HepG2 (cell line): Measurements from ENCODE around the gene SDR42E2. TPM values are rescaled to one million over a fixed set of nuclear protein-coding genes. Genes with fewer than 3 reads are reported as not detected.

Experiments
- AKAP8 ChIP-seq: sonication (generic); formaldehyde crosslinking; IDR thresholded peaks from 2 replicates; pipeline ENCODE4 v1.5.1; 2020; ENCODE audit warnings: mild to moderate bottlenecking, missing genetic modification reagents
- DMAP1 ChIP-seq: IDR thresholded peaks from 2 replicates; pipeline ENCODE4 v1.6.1; 2016
- EP300 ChIP-seq, 3 experiments: sonication (generic) in 1 of 3; formaldehyde crosslinking in 1 of 3; IDR thresholded peaks; 2 replicates each; pipeline versions ENCODE4 v1.5.1 to v1.6.1; 2011 to 2020; ENCODE audit warnings: low read depth in 2 of 3, low read length in 2 of 3, borderline replicate concordance in 1 of 3, improper control_type of control experiment in 1 of 3, mild to moderate bottlenecking in 1 of 3, missing genetic modification reagents in 1 of 3, moderate library complexity in 1 of 3
- HOXA3 ChIP-seq: sonication (generic); formaldehyde crosslinking; IDR thresholded peaks from 2 replicates; pipeline ENCODE4 v1.5.0; 2020; ENCODE audit warnings: missing genetic modification reagents
- KDM5B ChIP-seq: sonication (generic); formaldehyde crosslinking; IDR thresholded peaks from 2 replicates; pipeline ENCODE4 v1.4.0; 2020; ENCODE audit warnings: missing genetic modification reagents, mild to moderate bottlenecking, borderline replicate concordance
- MYNN ChIP-seq: sonication (generic); formaldehyde crosslinking; IDR thresholded peaks from 2 replicates; pipeline ENCODE4 v1.4.0; 2020; ENCODE audit warnings: mild to moderate bottlenecking, low read depth, missing genetic modification reagents
- PAWR ChIP-seq: sonication (generic); formaldehyde crosslinking; IDR thresholded peaks from 2 replicates; pipeline ENCODE4 v1.4.0; 2020; ENCODE audit warnings: missing genetic modification reagents, mild to moderate bottlenecking, borderline replicate concordance
- PCBP1 ChIP-seq: fragments of 200-400 bp; formaldehyde crosslinking; IDR thresholded peaks from 2 replicates; pipeline ENCODE4 v1.6.1; 2017; ENCODE audit warnings: mild to moderate bottlenecking, low read depth, low read length, borderline replicate concordance
- SOX6 ChIP-seq, 2 experiments: fragments of 450-650 bp in 1 of 2; sonication (generic) in 1 of 2; formaldehyde crosslinking in 1 of 2; IDR thresholded peaks; 2 replicates each; pipeline versions ENCODE4 v1.4.0 to v1.6.1; 2017 to 2020; ENCODE audit warnings: antibody characterized with exemption in 1 of 2, mild to moderate bottlenecking in 1 of 2, missing genetic modification reagents in 1 of 2
- WIZ ChIP-seq: sonication (generic); formaldehyde crosslinking; IDR thresholded peaks from 2 replicates; pipeline ENCODE4 v1.5.1; 2020; ENCODE audit warnings: mild to moderate bottlenecking, missing genetic modification reagents
- ZBTB21 ChIP-seq: sonication (generic); formaldehyde crosslinking; IDR thresholded peaks from 2 replicates; pipeline ENCODE4 v1.4.0; 2020; ENCODE audit warnings: missing genetic modification reagents
- ZNF562 ChIP-seq: sonication (generic); formaldehyde crosslinking; IDR thresholded peaks from 2 replicates; pipeline ENCODE4 v1.8.0; 2022; ENCODE audit warnings: missing genetic modification reagents, borderline replicate concordance
- ZNF724P ChIP-seq: sonication (generic); formaldehyde crosslinking; IDR thresholded peaks from 2 replicates; pipeline ENCODE4 v1.8.0; 2022; ENCODE audit warnings: missing genetic modification reagents, borderline replicate concordance
- polyA plus RNA-seq, 8 experiments: library from polyadenylated mRNA; depleted of rRNA in 3 of 8; stranded (reverse) in 7 of 8; unstranded in 1 of 8; fragments of >200 nt; fragmentation: Illumina TruSeq in 4 of 8; extraction: Trizol in 4 of 8; gene quantifications; 2 replicates each; pipeline versions ENCODE4 v1.2.1 to v1.2.3, GENCODE V29; 2011 to 2016; ENCODE audit warnings: low read depth in 4 of 8, missing spikeins in 1 of 8, mixed read lengths in 1 of 8; ENCODE audit not compliant: insufficient read depth in 1 of 8
- total RNA-seq, 5 experiments: library from RNA; depleted of rRNA; stranded (reverse); fragments of >200 nt; fragmentation: Illumina TruSeq; extraction: Trizol; gene quantifications; 2 replicates each; pipeline ENCODE4 v1.2.3, GENCODE V29; 2016; ENCODE audit warnings: low read depth in 1 of 5
- TF ChIP-seq, protein P1 (sequence below): sonication (generic); formaldehyde crosslinking; IDR thresholded peaks from 2 replicates; pipeline ENCODE4 v1.4.0; 2020; ENCODE audit warnings: mild to moderate bottlenecking, missing genetic modification reagents, borderline replicate concordance
- TF ChIP-seq, protein P2 (sequence below): sonication (generic); formaldehyde crosslinking; IDR thresholded peaks from 2 replicates; pipeline ENCODE4 v1.4.0; 2020; ENCODE audit warnings: mild to moderate bottlenecking, low read depth, missing genetic modification reagents
- TF ChIP-seq, protein P3 (sequence below): sonication (generic); formaldehyde crosslinking; conservative IDR thresholded peaks from 2 replicates; pipeline ENCODE4 v1.5.0; 2020; ENCODE audit warnings: missing genetic modification reagents
- TF ChIP-seq, protein P4 (sequence below): sonication (generic); formaldehyde crosslinking; IDR thresholded peaks from 2 replicates; pipeline ENCODE4 v1.5.0; 2020; ENCODE audit warnings: mild to moderate bottlenecking, missing genetic modification reagents, moderate library complexity

Gene SDR42E2
- total and polyA plus RNA-seq, 2 of the 13 experiments (the other 11 are each of a cell fraction or from before 2014, with no cell fraction given) = 0.05 to 0.11 TPM

DNA sequence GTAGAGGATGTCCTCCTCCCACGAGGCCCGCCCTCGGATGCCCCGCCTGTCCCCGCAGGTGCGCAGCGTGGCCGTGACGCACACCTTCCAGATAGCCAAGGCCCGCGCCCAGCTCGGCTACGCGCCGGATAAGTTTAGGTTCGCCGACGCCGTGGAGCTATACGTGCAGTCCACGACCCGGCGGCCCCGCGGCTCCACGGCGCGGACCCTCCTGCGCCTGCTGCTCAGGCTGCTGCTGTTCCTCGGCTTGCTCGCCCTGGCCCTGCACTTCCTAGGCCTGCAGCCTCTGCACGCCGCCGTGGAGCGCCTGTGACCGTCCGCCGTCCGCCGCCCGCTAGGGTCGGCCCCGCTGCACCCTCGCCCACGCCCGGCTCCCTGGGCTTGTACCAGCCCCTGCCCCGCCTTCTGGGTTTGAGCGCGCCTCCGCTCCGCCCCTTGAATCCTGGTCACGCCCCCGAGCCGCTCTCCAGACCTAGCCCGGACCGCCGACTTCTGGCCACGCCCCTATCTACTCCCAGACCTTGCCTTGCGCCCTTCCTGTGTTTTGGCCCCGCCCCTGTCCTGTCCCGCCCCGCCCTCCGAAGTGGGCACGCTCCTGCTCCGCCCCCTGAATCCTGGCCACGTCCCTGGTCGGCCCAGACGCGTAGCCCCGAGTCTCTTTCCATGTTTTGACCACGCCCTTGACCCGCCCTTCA, 27.9 kb downstream of the SDR42E2 start (continued):
- TF ChIP-seq, protein P1, sequence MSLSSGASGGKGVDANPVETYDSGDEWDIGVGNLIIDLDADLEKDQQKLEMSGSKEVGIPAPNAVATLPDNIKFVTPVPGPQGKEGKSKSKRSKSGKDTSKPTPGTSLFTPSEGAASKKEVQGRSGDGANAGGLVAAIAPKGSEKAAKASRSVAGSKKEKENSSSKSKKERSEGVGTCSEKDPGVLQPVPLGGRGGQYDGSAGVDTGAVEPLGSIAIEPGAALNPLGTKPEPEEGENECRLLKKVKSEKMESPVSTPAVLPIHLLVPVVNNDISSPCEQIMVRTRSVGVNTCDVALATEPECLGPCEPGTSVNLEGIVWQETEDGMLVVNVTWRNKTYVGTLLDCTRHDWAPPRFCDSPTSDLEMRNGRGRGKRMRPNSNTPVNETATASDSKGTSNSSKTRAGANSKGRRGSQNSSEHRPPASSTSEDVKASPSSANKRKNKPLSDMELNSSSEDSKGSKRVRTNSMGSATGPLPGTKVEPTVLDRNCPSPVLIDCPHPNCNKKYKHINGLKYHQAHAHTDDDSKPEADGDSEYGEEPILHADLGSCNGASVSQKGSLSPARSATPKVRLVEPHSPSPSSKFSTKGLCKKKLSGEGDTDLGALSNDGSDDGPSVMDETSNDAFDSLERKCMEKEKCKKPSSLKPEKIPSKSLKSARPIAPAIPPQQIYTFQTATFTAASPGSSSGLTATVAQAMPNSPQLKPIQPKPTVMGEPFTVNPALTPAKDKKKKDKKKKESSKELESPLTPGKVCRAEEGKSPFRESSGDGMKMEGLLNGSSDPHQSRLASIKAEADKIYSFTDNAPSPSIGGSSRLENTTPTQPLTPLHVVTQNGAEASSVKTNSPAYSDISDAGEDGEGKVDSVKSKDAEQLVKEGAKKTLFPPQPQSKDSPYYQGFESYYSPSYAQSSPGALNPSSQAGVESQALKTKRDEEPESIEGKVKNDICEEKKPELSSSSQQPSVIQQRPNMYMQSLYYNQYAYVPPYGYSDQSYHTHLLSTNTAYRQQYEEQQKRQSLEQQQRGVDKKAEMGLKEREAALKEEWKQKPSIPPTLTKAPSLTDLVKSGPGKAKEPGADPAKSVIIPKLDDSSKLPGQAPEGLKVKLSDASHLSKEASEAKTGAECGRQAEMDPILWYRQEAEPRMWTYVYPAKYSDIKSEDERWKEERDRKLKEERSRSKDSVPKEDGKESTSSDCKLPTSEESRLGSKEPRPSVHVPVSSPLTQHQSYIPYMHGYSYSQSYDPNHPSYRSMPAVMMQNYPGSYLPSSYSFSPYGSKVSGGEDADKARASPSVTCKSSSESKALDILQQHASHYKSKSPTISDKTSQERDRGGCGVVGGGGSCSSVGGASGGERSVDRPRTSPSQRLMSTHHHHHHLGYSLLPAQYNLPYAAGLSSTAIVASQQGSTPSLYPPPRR = peak; percentile 74; the same call in 1 of the 2 replicates
- TF ChIP-seq ZNF562 (no peak), KDM5B (peak; percentile 89), ZNF724P (CRISPR knock-in tag) (peak; percentile 98), SOX6 (IDR thresholded peaks at IDR 0.05) (no peak), SOX6 (CRISPR knock-in tag; IDR thresholded peaks at IDR 0.05) (peak; percentile 55; the same call in 1 of the 2 replicates), ZBTB21 (CRISPR knock-in tag) (no peak; the same call in 1 of the 2 replicates), MYNN (CRISPR knock-in tag) (peak; percentile 60; the same call in 1 of the 2 replicates), EP300 (IDR thresholded peaks at IDR 0.05; ENCODE audit: low read depth in 2 of 2, low read length in 2 of 2) (0 out of 4 replicates have a peak, but pooled peaks of 1 of the 2 experiments have one; percentile 21), EP300 (CRISPR knock-in tag; IDR thresholded peaks at IDR 0.05; ENCODE audit: borderline replicate concordance) (peak; percentile 24; the same call in 1 of the 2 replicates), DMAP1 (CRISPR knock-in tag) (peak; percentile 72; the same call in 1 of the 2 replicates), PAWR (CRISPR knock-in tag) (peak; percentile 98; the same call in 1 of the 2 replicates), AKAP8 (peak; percentile 97), HOXA3 (CRISPR knock-in tag) (peak; percentile 88), WIZ (peak; percentile 94; the same call in 1 of the 2 replicates), PCBP1 (no peak)
- TF ChIP-seq, protein P2, sequence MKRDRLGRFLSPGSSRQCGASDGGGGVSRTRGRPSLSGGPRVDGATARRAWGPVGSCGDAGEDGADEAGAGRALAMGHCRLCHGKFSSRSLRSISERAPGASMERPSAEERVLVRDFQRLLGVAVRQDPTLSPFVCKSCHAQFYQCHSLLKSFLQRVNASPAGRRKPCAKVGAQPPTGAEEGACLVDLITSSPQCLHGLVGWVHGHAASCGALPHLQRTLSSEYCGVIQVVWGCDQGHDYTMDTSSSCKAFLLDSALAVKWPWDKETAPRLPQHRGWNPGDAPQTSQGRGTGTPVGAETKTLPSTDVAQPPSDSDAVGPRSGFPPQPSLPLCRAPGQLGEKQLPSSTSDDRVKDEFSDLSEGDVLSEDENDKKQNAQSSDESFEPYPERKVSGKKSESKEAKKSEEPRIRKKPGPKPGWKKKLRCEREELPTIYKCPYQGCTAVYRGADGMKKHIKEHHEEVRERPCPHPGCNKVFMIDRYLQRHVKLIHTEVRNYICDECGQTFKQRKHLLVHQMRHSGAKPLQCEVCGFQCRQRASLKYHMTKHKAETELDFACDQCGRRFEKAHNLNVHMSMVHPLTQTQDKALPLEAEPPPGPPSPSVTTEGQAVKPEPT (CRISPR knock-in tag) = peak; percentile 94
- TF ChIP-seq, protein P3, sequence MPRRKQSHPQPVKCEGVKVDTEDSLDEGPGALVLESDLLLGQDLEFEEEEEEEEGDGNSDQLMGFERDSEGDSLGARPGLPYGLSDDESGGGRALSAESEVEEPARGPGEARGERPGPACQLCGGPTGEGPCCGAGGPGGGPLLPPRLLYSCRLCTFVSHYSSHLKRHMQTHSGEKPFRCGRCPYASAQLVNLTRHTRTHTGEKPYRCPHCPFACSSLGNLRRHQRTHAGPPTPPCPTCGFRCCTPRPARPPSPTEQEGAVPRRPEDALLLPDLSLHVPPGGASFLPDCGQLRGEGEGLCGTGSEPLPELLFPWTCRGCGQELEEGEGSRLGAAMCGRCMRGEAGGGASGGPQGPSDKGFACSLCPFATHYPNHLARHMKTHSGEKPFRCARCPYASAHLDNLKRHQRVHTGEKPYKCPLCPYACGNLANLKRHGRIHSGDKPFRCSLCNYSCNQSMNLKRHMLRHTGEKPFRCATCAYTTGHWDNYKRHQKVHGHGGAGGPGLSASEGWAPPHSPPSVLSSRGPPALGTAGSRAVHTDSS (CRISPR knock-in tag) = peak; percentile 97
- TF ChIP-seq, protein P4, sequence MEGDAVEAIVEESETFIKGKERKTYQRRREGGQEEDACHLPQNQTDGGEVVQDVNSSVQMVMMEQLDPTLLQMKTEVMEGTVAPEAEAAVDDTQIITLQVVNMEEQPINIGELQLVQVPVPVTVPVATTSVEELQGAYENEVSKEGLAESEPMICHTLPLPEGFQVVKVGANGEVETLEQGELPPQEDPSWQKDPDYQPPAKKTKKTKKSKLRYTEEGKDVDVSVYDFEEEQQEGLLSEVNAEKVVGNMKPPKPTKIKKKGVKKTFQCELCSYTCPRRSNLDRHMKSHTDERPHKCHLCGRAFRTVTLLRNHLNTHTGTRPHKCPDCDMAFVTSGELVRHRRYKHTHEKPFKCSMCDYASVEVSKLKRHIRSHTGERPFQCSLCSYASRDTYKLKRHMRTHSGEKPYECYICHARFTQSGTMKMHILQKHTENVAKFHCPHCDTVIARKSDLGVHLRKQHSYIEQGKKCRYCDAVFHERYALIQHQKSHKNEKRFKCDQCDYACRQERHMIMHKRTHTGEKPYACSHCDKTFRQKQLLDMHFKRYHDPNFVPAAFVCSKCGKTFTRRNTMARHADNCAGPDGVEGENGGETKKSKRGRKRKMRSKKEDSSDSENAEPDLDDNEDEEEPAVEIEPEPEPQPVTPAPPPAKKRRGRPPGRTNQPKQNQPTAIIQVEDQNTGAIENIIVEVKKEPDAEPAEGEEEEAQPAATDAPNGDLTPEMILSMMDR (CRISPR knock-in tag) = peak; percentile 24
